Cerebellar nuclear complex (tissue), 1 donor: ENCODE measurements around the gene GALNT10.

ENCODE experiments used
- DNase-seq, 2 experiments: peaks; one replicate each; lab custom pipeline; 2025; lab: John Stamatoyannopoulos, UW

GALNT10 gene

DNA sequence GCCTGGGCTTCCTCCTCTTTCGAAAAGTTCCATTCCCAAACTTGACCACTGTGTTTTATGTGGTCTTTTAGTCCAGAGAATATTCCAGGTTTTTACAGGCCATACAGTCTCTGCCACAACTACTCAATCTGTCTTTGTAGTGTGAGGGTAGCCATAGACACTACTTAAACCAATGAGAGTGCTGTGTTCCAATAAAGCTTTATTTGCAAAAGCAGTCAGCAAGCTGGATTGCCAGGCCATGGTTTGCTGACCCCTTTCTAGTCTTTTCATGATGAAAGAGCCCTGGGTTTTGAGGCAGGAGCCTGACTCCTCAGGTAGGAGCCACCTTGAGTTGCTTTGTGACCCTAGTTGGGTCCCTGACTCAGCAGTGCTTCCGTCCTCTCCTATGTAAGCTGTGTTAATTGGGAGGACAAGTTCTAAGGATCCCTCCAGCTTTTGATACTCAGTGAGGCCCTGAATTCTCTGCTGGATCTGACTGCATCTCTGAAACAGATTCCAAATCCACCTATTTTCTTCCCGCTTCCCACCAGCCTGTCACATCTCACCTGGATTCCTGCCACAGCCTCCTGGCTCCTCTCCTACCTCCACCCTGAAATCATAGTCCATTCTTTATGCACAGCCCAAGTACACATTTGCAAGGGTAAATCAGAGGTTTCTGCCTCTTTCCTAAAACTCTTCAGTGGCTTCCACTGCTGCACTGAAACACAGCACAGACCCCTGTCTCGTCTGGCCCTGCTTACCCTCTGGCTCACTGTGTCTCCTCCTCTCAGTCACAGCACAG lies 13.5 kb downstream of the GALNT10 start:
- DNase-seq = no peak

DNA sequence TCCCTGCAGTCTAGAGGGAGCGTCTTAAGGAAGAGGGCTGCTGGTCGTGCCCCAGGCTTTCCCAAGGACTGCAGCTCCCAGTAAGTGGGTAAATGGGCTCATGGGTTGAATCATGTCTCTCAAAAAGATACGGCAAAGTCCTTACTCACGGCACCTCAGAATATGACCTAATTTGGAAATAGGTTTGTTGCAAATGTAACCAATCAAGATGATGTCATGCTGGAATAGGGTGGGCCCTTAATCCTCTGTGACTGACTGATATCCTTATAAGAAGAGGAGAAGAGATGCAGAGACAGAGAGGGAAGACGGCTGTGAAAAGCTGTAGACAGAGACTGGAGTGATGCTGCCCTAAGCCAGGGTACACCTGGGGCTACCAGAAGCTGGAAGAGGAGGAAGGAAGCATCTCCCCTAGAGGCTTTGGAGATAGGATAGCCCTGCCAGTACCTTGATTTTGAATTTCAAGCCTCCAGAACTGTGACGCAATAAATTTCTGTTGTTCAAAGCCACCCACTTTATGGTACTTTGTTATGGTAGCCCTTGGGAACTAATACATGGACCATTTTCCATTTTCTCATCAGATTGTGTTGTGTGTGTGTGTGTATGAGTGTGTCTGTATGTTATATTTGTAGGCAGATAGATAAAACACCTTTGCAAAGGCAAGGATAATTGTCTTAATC lies 15.0 kb downstream of the GALNT10 start:
- DNase-seq = no peak

DNA sequence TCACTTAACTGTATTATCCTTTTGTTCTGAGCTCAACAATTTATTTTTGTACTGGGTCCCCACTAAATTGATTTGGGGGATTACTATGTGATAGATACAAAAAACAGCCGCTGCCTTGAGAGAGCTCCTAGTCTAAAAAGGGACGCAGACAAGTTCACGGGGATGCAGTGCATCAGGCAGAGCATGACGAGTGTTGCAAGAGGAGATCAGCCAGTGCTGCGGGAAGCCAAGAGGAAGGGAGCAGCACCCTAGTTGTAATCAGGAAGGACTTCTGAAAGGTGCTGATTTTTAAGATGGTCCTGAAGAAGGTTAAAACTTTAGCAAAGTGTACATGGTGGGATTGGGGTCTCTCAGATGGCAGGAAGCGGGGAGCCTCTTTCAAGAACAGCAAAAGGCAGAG lies 15.8 kb downstream of the GALNT10 start:
- no peak for DNase-seq

DNA sequence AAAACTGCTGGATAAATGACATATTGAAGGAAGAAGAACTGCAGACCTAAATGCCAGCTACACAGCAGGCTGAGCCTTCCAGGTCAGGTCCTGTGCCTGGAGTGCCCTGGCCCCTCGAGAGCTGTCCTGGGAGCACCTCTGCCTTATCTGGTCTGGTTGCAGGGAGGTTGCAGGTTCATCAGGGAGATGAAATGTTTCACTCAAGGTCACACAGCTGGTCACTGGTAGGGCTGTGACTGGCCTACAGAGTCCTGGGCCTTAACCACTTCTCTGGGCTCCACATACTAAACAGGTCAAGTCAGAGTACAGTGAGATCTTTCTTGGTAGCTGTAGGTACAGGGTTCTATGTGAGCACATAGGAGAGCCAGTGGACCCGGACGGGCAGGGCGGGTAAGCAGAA lies 16.7 kb downstream of the GALNT10 start:
- no peak for DNase-seq

DNA sequence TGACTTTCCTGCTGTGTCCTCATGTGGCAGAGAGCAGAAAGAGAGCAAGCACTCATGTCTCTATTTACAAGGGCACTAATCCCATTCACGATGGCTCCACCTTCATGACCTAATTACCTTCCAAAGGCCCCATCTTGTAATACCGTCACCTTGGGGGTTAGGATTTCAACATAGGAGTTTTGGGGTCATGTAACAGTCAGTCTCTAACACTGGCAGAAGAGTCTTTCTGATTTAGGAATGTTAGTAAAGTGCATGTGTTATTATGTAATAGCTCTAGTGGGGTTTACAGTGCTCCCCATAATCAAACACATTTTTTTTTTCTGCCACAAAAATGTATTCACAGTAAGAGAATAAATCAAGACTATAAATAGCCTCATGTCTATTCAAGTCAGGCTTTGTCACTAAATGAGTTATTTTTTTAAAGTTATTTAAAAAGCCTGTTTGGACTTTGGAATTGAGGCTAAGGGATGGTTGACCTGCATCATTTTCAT lies 19.1 kb downstream of the GALNT10 start:
- DNase-seq = no peak

DNA sequence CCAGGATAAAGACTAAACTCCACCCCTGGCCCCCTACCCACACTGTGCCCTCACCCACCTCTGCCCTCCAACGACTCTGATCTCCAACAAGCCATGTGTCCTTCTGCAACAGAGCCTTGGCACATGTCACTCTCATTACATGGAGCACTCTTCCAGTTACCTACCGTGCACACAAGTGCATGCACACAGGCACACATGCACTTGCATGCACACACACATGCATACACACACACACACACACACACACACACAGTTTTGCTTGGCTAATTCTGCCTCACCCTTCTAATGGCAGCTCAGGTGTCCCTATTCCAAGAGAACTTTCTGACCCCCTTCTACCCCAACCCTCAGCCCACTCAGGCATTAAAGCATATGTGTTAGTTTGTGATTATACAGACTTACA lies 19.6 kb downstream of the GALNT10 start:
- DNase-seq = no peak

DNA sequence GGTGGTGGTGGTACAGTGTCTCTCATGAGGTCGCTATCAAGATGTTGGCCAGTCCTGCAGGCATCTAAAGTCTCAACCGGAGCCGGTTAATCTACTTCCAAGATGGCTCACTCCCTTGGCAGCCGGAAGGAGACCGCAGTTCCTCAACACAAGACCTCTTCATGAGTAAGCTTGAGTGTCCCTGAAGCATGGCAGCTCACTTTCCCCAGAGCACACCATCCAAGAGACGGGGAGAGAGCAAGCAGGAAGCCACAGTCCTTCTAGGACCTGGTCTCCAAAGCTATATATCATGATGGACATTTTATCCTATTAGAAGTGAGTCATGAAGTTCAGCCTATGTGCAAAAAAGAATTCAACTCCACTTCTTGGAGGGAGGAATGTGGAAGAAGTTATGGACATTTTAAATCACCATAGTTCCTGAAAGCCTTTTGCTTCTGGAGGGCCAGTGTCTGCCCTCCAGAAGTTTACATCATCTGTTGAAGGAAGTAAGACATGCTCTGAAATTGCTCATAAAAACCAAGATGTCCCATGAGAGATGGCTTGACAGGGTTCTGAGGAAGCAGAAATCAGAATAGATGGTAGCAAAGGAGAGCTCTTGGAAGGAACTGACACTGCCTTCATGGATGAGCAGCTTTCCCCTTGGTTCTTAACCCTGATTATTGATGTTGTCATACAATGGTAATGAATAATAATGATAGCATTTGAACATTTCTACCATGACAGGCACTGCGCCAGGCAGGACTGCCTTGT lies 21.3 kb downstream of the GALNT10 start:
- no peak for DNase-seq

DNA sequence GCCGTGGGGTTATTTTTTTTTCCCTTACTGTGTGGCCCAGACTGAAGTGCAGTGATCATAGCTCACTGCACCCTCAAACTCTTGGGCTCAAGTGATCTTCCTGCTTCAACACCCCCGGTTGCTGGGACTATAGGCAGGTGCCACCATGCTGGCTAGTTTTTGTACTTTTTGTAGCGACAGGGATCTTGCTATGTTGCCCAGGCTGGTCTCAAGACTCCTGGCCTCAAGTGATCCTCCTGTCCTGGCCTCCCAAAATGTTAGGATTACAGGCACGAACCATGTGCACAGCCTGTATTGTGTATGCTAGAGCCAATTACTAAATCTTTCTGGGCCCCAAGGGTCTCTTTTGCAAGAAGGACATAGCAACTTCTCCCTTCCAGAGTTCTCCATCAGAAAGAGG lies 23.1 kb downstream of the GALNT10 start:
- no peak for DNase-seq

DNA sequence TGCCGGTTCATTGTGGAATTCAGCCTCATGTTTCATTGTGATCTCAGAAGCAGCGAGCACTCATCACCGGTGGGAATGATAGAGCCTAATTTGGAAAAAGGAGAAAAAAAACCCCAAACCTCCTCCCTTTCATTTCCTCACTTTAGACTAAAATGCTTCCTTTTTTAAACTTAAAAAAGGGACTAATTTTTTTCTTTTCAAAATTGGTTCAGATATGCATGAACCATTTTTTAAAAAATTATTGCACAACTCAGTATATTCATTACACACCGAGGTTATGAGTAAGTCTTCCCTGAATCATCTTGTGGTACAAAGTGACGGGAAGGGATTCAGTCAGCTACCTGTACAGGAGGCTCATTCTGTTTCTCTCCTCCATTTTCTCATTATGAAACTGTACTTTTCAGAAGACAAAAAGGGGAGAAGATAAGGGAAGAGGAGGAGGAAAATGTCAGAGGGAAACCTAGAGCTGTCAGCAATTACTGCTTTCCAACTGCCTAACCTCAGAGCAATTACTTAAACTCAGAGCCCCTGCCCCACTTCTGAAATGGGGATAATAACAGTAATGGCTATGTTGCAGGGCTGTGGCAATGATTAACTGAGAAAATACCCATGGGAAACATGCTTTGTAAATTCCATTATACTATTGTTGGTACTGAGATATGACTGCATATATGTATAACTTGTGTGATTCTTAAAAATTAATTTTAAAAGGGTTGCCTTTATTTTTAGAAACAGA lies 24.0 kb downstream of the GALNT10 start:
- DNase-seq = no peak

DNA sequence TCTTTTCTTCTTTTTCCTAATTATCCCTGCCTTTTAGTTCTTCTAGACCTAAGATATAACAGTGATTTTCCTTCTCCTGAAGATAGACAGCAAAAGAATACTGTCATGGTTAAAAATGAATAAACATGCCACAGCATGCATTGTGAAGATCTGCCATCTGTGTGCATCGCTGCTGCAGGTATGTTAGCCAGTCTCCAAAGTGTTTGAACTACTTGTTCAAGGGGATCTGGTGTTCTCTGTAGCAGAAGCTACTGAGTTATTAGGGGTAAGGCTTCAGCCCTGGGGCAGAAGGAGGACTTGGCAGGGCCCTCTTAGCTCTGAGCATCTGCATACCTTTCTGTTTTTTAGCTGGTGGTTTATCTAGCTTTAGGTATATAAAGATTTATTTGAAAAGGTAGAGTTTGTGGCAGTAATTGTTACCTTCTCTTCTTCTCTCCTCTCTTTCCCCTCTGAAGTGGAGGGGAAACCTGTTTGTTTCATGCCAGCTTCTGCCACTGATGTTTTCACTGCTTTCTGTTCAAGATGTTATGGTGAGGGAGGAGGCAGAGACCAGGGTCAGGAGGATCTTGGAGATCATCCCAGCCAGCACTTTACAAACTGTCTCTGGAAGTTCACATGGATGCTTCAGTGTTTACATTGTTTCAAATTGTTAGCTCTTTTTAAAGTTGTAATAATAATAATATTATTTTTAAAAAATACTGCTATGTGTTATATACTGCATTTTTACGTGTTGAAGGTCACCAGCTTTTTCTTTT lies 25.2 kb downstream of the GALNT10 start:
- no peak for DNase-seq

DNA sequence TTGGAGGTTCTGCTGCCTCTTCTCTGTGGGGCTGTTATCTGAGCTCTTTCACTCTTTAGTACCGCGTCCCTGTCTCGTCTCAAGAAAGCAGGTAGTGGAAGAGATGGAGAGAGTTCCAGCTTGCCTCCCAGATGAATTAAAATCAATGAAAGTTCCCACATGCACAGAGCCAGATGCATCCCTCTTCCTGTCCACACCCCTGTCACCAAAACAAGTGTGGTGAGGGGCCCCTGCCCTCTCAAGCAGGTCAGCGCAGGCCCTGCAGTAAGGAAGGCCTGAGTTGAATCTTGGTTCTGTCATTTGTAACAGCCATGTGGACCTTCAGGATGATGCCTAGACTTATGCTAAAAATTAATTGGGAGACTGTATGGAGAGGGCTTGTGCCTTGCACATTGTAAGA lies 26.9 kb downstream of the GALNT10 start:
- DNase-seq = no peak

DNA sequence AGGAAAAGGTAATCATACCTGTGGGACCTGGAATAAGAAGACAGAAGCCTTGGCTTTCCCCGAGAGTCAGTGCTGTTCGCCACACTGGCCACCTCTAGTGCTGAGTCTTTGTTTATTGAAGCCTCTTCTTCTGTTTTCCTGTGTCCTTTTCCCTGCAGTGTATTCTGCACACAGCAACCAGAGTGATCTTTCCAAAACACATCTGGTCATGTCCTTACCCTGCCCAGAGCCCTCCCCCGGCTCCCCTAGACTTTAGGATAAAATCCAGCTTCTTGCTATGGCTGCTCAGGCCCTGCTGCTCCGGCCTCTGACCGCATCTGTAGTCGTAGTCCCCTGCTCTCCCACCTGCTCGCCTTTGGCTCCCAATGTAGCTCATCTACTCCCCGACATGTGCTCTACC lies 28.3 kb downstream of the GALNT10 start:
- DNase-seq = no peak

DNA sequence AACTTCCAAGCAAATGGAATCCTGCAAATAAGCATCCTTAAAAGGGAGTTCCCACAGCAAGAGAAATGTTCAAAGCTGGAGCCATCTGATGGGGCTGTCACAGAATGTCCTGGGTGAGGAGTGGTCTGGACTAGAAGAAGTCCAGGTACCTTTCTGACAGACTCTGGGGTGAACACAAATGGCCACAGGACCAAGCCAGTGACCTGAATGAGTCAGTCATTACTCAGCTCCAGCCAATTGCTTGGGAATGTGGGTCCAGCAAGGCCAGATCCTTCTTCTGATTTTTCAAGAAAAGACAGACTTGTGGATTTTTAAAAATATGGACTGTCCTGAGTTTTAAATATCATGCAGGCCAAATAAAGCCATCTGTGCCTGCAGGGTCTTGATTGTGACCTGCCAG lies 30.1 kb downstream of the GALNT10 start:
- DNase-seq = no peak

DNA sequence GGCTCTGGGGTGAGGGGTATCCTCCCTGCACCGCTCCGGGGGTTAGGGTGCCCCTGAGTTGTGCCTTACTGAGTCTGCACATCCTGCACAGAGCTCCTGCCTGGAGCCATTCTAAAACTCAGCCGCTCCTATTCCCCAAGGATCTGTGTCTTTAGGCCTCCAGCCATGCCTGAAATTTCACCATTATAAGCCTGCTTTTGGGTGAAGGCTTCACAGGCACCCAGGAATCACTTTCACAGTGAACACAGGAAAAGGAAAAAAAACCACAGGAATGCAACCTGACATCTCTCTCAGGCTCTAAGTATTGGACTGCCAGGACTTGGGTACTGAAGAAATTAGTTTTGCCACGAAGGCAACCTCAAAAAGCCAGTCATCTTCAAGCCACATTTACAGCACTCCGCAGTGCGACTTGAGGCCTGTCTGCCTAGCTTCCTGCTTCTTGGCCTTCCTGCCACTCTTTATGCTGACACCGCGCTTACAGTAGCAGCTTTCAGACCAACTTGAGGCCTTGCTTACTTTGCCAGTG lies 30.9 kb downstream of the GALNT10 start:
- DNase-seq = no peak

DNA sequence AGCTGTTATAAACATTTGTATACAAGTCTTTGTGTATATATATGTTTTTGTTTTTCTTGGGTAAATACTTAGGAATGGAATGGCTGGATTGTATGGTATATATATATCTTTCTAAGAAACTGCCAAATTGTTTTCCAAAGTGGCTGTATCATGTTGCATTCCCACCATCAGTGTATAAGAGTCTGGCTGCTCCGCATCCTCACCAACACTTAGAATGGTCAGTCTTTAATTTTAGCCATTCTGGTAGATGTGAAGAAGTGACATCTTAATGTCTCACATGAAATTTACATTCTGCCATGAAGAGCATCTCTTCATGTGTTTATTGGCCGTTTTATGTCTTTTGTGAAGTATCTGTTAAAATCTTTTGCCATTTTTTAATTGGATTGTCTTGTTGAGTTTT lies 31.9 kb downstream of the GALNT10 start:
- DNase-seq = no peak

DNA sequence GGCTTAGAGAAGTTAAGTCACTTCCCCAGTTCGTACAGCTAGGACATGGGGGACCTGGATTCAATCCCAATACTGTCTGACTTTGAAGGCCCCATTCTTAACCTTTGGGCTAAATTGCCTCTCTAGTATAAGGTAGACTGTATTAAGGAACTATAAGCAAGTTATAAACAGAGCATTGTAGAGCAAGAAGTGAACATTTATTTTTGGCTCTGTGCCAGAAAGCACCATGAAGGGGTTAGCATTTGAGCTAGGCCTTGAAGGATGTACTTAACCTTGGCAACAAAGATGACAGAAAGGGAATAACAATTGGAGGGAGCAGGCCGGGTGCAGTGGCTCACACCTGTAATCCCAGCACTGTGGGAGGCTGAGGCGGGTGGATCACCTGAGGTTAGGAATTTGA lies 32.8 kb downstream of the GALNT10 start:
- DNase-seq = no peak

DNA sequence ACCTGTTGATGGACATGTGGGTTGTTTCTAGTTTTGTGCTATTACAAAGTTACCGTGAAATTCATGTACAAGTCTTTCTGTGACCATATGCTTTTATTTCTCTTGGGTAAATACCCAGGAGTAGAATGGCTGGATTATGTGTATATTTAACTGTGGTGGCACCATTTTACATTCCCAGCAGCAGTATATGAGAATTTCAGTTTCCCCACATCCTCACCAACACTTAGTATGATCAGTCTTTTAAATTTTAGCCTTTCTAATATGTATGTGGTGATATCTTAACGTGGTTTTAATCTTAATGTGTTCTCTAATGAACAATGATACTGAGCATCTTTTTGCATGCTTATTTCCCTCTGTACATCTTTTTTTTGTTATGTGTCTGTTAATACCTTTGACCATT lies 36.6 kb downstream of the GALNT10 start:
- DNase-seq = no peak

DNA sequence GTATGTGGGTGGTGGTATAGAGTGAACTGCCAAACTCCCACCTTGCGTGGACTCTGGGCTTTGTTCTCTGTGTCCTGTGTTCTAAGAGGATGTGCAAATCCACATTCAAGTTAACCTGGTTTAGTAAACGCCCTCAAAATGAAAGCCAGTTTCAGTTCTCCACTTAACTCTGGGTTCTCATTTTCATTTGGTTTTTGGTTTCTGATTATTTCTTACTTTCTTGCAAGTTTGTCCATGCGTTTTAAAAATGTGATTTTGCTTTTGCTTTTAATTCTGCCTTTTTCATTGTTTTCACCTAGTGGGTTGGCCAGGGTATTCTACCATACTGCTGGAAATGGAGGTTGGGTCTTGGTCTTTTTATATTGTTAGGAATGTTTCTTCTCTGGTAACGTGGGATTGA lies 38.2 kb downstream of the GALNT10 start:
- DNase-seq = no peak

DNA sequence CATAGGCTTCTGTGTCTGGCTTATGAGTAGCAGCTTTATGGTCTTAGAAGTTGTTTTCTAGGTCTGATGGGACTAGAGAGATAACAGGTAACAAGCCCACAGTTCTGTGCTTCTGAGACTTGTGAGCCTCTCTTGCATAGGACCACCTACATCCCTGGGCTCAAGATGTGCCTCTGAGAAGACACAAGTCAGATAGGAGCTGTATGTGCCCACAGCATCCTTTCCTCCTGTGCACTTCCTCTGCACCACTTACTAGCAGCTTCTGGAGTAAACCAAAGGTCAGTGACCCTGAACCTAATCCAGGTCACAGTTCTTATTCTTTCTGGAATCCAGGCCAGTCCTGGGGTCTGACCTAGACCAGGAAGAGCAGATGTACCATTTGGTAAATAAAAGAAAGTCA lies 40.0 kb downstream of the GALNT10 start:
- DNase-seq = no peak

DNA sequence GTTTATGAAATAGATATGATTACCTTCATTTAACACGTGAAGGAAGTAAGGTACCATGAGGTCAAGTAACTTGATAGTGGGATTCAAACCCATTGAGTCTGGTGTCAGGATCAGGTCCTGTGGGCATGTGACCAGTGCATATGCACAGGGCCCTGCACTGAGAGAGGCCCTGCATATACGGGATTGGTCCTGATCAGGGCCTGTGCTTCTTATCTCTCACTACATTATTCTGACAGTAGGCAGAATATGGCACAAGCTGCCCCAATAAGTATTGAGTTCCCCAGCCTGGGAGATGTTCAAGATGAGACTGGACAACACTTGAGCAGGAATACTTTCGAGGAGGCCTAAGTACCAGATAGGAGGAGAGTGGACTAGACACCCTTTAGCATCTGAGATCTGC lies 44.0 kb downstream of the GALNT10 start:
- no peak for DNase-seq

DNA sequence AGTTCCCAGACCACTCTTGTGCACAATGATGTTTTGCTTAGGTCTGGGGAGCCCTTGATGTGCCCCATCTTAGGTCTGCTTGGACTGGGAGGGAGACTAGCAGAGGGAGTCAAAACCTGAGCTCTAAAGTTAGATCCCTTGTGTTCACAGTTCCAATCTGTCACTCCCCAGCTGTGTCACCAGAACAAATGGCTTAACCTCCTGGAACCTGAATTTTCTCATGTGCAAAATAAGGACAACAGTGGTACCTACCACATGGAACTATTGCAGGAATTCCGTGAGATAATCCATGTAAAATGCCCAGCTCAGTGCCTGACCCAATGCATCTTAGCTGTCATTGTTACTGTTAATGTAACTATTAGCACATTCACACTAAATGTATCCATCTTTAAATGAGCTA lies 45.5 kb downstream of the GALNT10 start:
- DNase-seq = no peak
